ENCODE data around the gene PRR14L.

DNA sequence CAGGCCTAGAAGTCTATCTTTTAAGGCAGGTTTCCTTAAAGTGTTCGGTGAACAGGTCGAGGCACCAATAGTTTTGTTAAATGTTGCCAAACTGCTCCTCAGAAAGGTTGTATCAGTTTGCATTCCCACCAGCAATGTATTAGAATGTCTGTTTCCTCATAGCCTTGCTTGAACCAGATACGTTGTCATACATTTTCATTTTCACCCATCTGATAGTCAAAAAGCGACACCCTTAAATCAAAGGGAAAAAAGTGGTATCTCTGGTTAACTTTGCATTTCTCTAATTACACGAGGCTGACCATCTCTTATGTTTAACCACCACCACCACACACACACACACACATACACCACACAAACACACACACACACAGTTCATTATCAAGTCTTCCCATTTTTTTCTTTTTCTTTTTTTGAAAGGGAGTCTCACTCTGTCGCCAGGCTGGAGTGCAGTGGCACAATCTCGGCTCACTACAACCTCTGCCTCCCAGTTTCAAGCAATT, 16.3 kb downstream of the PRR14L start:
- TF ChIP-seq EZH2 (IDR thresholded peaks at IDR 0.05; ENCODE audit: insufficient read depth, poor library complexity, severe bottlenecking): no peak
- TF ChIP-seq EZH2phosphoT487 (IDR thresholded peaks at IDR 0.05; ENCODE audit: insufficient read depth, low read depth): no peak

All from GM23248 (cell line).